ENCODE measurements around the gene KIAA1191.
"Not testable (repeated sequence)": the region's sequence is repeated elsewhere in the genome, so short reads cannot be mapped to it uniquely, and the experiment has no call there.

KIAA1191 gene

GRCh38 chr5:176320577-176320976 is 41.0 kb downstream of the KIAA1191 start:
- DNase-seq (ENCODE audit: extremely low spot score, insufficient read length, low read depth) (no peak), FAIRE-seq (no peak)

DNA sequence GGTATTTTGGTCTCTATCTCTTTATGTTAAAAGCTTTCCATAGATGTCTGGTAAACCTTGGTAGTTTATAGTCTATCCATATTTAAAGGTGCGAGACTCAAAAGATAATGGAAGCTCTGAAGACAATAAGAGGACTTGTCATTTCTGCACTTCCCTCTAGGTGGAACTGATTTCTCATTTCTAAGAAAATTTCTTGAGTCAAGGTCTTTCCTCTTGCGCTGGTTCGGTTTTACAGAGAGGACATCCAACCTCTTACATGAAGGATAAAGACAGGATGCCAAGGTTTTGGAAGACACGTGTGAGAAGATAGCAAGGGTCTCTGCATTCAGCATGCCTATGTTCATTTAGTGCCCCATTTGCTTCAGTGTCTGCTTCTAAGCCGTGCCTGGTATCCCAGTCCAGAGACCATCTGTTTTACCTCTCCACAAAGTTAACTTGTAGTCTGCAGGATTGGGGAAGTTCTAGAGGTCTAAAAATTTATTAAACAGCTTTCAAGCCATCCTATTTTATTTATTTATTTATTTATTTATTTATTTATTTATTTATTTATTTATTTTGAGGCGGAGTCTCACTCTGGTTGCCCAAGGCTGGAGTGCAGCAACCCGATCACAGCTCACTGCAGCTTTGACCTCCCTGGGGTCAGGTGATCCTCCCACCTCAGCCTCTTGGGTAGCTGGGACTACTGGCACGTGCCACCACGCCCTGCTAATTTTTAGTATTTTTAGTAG is 41.6 kb downstream of the KIAA1191 start:
- peak; percentile 31 for FAIRE-seq
- no peak for DNase-seq (ENCODE audit: extremely low spot score, insufficient read length, low read depth)

DNA sequence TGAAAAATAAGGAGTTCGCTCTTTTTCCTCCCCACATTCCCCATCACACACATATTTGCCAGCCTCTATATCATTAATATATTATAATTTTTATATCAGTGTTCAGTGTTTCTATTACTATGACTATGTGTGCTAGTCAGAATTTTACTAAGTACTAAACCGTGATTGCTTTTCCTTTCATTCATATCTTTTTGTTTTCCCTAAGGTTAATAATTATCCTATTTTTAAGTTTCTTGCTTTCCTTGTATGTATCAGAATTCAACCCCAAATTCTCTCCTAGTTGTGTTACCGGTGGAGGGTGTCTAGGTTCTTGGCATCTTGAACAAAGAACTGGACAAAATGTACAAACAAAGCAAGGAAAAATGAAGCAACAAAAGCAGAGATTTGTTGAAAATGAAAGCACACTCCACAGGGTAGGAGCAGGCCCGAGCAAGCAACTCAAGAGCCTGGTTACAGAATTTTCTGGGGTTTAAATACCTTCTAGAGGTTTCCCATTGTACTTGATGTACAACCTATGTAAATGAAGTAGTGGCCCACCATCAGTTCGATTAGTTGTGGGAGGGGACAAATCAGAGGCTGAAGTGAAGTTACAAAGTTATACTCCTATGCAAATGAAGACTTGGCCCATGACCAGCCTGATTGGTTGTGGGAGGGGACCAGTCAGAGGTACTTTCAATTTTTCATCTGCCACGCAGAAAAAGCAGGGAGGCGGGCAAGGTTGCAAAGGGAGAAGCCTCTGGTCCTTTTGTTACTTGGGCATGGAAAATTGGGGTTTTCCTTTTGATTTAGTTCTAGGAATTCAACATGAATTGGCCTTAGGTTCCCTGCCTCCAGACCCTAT is 43.8 kb downstream of the KIAA1191 start:
- DNase-seq (ENCODE audit: extremely low spot score, insufficient read length, low read depth) (no peak), FAIRE-seq (no peak)

DNA sequence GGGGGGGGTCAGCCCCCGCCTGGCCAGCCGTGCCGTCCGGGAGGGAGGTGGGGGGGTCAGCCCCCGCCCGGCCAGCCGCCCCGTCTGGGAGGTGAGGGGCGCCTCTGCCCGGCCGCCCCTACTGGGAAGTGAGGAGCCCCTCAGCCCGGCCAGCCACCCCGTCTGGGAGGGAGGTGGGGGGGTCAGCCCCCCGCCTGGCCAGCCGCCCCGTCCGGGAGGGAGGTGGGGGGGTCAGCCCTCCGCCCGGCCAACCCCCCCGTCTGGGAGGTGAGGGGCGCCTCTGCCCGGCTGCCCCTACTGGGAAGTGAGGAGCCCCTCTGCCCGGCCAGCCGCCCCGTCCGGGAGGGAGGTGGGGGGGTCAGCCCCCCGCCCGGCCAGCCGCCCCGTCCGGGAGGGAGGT is 56.2 kb downstream of the KIAA1191 start:
- FAIRE-seq; DNase-seq (ENCODE audit: extremely low spot score, insufficient read length, low read depth): not testable (repeated sequence)

Measured in GM18507 (cell line).